ENCODE data around the gene FSHR. TPM values are rescaled to one million over a fixed set of nuclear protein-coding genes. Genes with fewer than 3 reads are reported as not detected.

Gene FSHR
- total RNA-seq, 1 experiment from 2014 or later: not detected

DNA sequence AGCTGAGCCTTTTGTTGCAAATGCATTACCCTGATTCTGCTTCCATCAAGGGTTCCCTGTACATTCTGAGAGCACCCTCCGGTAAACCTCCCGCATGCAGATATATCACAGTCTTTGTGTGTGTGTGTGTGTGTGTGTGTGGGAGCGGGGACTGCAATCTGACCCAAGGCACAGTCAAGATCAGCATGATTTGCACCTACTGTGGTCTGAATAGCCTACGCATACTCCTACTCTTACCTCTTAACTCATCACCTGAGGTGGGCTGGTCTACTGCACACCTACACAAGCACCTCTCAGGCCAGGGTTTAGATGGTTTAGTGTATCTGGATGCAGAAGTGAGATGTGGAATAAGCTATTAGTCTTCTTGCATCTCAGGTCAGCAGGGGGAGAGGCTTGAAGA lies 174.6 kb downstream of the FSHR start:
- H3K4me1 Mint-ChIP-seq (ENCODE audit: insufficient read depth, unreplicated experiment): no peaks in the 10 kb centered on the region
- no TSS peak for BruUV-seq (replicated peaks)
- POLR2A ChIA-PET: no interaction called here
- TF ChIP-seq, protein P1, sequence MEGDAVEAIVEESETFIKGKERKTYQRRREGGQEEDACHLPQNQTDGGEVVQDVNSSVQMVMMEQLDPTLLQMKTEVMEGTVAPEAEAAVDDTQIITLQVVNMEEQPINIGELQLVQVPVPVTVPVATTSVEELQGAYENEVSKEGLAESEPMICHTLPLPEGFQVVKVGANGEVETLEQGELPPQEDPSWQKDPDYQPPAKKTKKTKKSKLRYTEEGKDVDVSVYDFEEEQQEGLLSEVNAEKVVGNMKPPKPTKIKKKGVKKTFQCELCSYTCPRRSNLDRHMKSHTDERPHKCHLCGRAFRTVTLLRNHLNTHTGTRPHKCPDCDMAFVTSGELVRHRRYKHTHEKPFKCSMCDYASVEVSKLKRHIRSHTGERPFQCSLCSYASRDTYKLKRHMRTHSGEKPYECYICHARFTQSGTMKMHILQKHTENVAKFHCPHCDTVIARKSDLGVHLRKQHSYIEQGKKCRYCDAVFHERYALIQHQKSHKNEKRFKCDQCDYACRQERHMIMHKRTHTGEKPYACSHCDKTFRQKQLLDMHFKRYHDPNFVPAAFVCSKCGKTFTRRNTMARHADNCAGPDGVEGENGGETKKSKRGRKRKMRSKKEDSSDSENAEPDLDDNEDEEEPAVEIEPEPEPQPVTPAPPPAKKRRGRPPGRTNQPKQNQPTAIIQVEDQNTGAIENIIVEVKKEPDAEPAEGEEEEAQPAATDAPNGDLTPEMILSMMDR (IDR thresholded peaks at IDR 0.05; ENCODE audit: unreplicated experiment): no peak
- DNase-seq (ENCODE audit: unreplicated experiment): no peak
- no peaks in the 10 kb centered on the region for H3K27me3 Mint-ChIP-seq (ENCODE audit: insufficient read depth, unreplicated experiment)
- H3K36me3 Mint-ChIP-seq (ENCODE audit: insufficient read depth, unreplicated experiment): no peaks in the 10 kb centered on the region
- intact Hi-C loops (cut with micrococcal nuclease): no loop called here
- H3K9me3 Mint-ChIP-seq (ENCODE audit: unreplicated experiment): no peaks in the 10 kb centered on the region
- CTCF ChIA-PET: interaction anchor here (0.6 to 0.9 kb wide), 2 partner anchors 27 to 1164 kb away, joined by 3 to 4 read pairs; no protein-coding TSS in a partner anchor
- H3K4me3 Mint-ChIP-seq (ENCODE audit: unreplicated experiment): no peak overlapping the region
- H3K27ac Mint-ChIP-seq (ENCODE audit: low read depth, unreplicated experiment): no peak overlapping the region

DNA sequence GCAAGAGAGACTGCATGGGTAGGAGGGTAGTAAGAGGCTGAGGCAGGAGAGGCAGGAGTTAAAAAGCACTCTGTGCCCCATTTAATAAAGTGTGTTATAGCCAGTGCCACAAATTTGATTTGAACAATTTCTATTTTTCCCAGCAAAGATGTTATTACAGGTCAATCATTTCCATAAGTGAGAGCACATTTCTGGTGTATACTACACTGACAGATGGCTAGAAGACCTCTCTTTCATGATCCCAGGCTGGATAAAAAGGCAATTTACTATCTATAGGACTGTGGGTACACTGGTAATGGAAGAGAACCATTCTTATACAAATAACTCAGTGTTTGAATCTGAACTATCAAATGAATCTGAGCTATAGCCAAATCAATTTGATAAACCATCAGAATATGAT lies 176.2 kb downstream of the FSHR start:
- Mint-ChIP-seq H3K9me3 (ENCODE audit: unreplicated experiment) (no peaks in the 10 kb centered on the region), H3K4me1 (ENCODE audit: insufficient read depth, unreplicated experiment) (no peaks in the 10 kb centered on the region), H3K27ac (ENCODE audit: low read depth, unreplicated experiment) (no peak overlapping the region), H3K4me3 (ENCODE audit: unreplicated experiment) (no peak overlapping the region), H3K36me3 (ENCODE audit: insufficient read depth, unreplicated experiment) (no peaks in the 10 kb centered on the region), H3K27me3 (ENCODE audit: insufficient read depth, unreplicated experiment) (no peaks in the 10 kb centered on the region)
- ChIA-PET CTCF (no interaction called here), POLR2A (no interaction called here)
- no TSS peak for BruUV-seq (replicated peaks)
- DNase-seq (ENCODE audit: unreplicated experiment): no peak
- TF ChIP-seq, protein P1 (IDR thresholded peaks at IDR 0.05; ENCODE audit: unreplicated experiment): no peak
- intact Hi-C loops (cut with micrococcal nuclease): no loop called here

DNA sequence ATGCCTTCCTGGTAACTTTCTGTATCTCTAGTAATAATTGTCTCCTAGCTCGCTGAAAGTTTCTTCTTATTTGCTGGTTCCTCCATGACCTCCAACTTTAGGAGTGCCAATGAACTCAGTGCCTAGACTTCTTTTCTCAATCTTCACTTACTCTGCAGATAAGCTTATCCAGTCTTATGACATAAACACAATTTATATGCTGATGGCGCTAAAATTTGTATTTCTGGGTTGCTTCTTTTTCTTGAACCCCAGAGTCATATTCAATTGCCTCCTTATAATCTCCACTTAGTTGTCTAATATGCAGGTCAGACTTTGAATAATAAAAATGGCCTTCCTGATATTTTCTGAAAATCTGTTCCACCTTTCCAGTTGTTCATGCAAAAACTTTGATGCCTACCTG lies 182.5 kb downstream of the FSHR start:
- CTCF ChIA-PET: interaction anchor here (0.6 to 1.0 kb wide), 2 partner anchors 26 to 118 kb away, joined by 3 read pairs; no protein-coding TSS in a partner anchor
- TF ChIP-seq, protein P1 (IDR thresholded peaks at IDR 0.05; ENCODE audit: unreplicated experiment): no peak
- Mint-ChIP-seq H3K27me3 (ENCODE audit: insufficient read depth, unreplicated experiment) (no peaks in the 10 kb centered on the region), H3K9me3 (ENCODE audit: unreplicated experiment) (no peaks in the 10 kb centered on the region), H3K4me3 (ENCODE audit: unreplicated experiment) (no peak overlapping the region), H3K4me1 (ENCODE audit: insufficient read depth, unreplicated experiment) (no peaks in the 10 kb centered on the region), H3K36me3 (ENCODE audit: insufficient read depth, unreplicated experiment) (no peaks in the 10 kb centered on the region), H3K27ac (ENCODE audit: low read depth, unreplicated experiment) (no peak overlapping the region)
- POLR2A ChIA-PET: no interaction called here
- intact Hi-C loops (cut with micrococcal nuclease): no loop called here
- BruUV-seq (replicated peaks): no TSS peak
- DNase-seq (ENCODE audit: unreplicated experiment): no peak

DNA sequence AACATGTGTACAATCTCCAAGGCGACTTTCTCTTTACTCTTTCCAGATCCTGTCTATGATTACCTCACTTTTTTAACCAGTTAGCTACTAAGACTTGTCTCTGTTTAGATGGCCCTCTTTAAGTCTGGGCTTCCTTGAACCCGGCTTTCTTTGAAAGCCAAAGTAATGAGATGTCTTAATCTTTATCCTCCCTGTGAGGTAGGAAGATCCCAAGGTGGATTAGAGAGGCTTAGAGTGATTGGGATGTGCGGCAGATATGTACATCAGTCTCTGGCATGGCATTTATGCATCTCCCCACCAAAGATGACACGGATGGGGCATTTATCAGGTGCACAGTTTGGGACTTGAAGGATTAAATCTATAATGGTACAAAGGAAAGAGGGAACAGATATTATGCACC lies 186.3 kb downstream of the FSHR start:
- H3K4me1 Mint-ChIP-seq (ENCODE audit: insufficient read depth, unreplicated experiment): no peaks in the 10 kb centered on the region
- no TSS peak for BruUV-seq (replicated peaks)

More for the DNA sequence above, 186.3 kb downstream of the FSHR start:
- Mint-ChIP-seq H3K36me3 (ENCODE audit: insufficient read depth, unreplicated experiment) (no peaks in the 10 kb centered on the region), H3K27me3 (ENCODE audit: insufficient read depth, unreplicated experiment) (no peaks in the 10 kb centered on the region), H3K27ac (ENCODE audit: low read depth, unreplicated experiment) (no peak overlapping the region), H3K9me3 (ENCODE audit: unreplicated experiment) (no peaks in the 10 kb centered on the region), H3K4me3 (ENCODE audit: unreplicated experiment) (no peak overlapping the region)
- no peak for DNase-seq (ENCODE audit: unreplicated experiment)
- POLR2A ChIA-PET: no interaction called here
- intact Hi-C loops (cut with micrococcal nuclease): no loop called here
- TF ChIP-seq, protein P1 (IDR thresholded peaks at IDR 0.05; ENCODE audit: unreplicated experiment): no peak
- CTCF ChIA-PET: interaction anchor here (0.6 to 1.9 kb wide), 2 partner anchors 22 to 39 kb away, joined by 3 to 8 read pairs; no protein-coding TSS in a partner anchor

Measured in MCF 10A (cell line).